HCT116 (cell line): ENCODE measurements around the gene RNPS1. TPM values are rescaled to one million over a fixed set of nuclear protein-coding genes. Genes with fewer than 3 reads are reported as not detected.

Experiments used
- ATAC-seq: fragments of 200-7000 bp; cut with Tn5 transposase; 2 replicates; pipeline ENCODE4 v1.9.1; 2020; ENCODE audit warnings: mild to moderate bottlenecking, moderate library complexity
- BruUV-seq: library from RNA; stranded (reverse); fragments of 400-500 nt; replicated peaks from 2 replicates; lab custom pipeline; 2021; lab: Mats Ljungman, UMichigan
- CTCF ChIA-PET: fragments of 300-600 bp; sonication (Branson Sonifier 250); formaldehyde crosslinking; loops from one replicate; lab custom pipeline; 2021; ENCODE audit warnings: antibody characterized with exemption; lab: Charles Lee
- POLR2A ChIA-PET: fragments of 300-600, 350-600 bp; sonication (Branson Sonifier 250); formaldehyde crosslinking; loops from one replicate; lab custom pipeline; 2021; ENCODE audit warnings: antibody characterized with exemption; lab: Charles Lee
- RAD21 ChIA-PET, 2 experiments: fragments of 300-600 bp; sonication (Branson Sonifier 250); formaldehyde crosslinking; loops; one replicate each; lab custom pipeline; 2023; ENCODE audit warnings: low total read pairs in 2 of 2; ENCODE audit not compliant: uncharacterized antibody in 2 of 2, unreplicated experiment in 2 of 2, low non-redundant PET in 1 of 2; lab: Charles Lee
- DNase-seq: peaks from one replicate; pipeline ENCODE4 v3.0.0-alpha.2; 2010; ENCODE audit warnings: low read depth, low spot score
- H2AFZ ChIP-seq: fragments of 200-600 bp; shearing (Covaris generic), sonication (generic); 2 replicates; pipeline ENCODE4 v1.6.1; 2017; ENCODE audit warnings: low read depth, mixed run types, mixed read lengths, antibody characterized with exemption, low read length; ENCODE audit not compliant: poor library complexity, severe bottlenecking
- H3K27ac ChIP-seq: 2 replicates; pipeline ENCODE4 v1.5.1; 2012; ENCODE audit warnings: low read depth, low read length
- H3K27me3 ChIP-seq: fragments of 200-600 bp; sonication (generic); 2 replicates; pipeline ENCODE4 v1.6.1; 2016; ENCODE audit warnings: mixed run types, low read length, mixed read lengths; ENCODE audit not compliant: insufficient read depth
- H3K36me3 ChIP-seq, 2 experiments: fragments of 200-500 bp in 1 of 2; fragments of 200-600 bp in 1 of 2; sonication (Bioruptor generic) in 1 of 2; sonication (generic) in 1 of 2; 2 replicates each; pipeline versions ENCODE4 v1.5.1 to v1.6.1; 2014 to 2016; ENCODE audit warnings: low read length in 2 of 2, inconsistent platforms in 1 of 2, mixed read lengths in 1 of 2, mixed run types in 1 of 2; ENCODE audit not compliant: insufficient read depth in 2 of 2, control insufficient read depth in 1 of 2
- H3K4me1 ChIP-seq, 2 experiments: fragments of 200-600 bp in 1 of 2; sonication (generic) in 1 of 2; 2 replicates each; pipeline versions ENCODE4 v1.5.1 to v1.6.1; 2012 to 2017; ENCODE audit warnings: low read length in 2 of 2, inconsistent platforms in 1 of 2, mild to moderate bottlenecking in 1 of 2, mixed read lengths in 1 of 2, mixed run types in 1 of 2, moderate library complexity in 1 of 2; ENCODE audit not compliant: insufficient read depth in 2 of 2, control insufficient read depth in 1 of 2
- H3K4me2 ChIP-seq: fragments of 200-600 bp; sonication (generic); 2 replicates; pipeline ENCODE4 v1.6.1; 2017; ENCODE audit warnings: mixed run types, low read length, mixed read lengths
- H3K4me3 ChIP-seq, 2 experiments: fragments of 200-600 bp in 1 of 2; sonication (generic) in 1 of 2; replicated peaks in 1 of 2; 2 replicates each; pipeline ENCODE4 v1.5.1; 2011 to 2016; ENCODE audit warnings: low read length in 2 of 2, control low read depth in 1 of 2, low read depth in 1 of 2, mild to moderate bottlenecking in 1 of 2, mixed read lengths in 1 of 2, mixed run types in 1 of 2
- H3K79me2 ChIP-seq: fragments of 200-600 bp; sonication (generic); 2 replicates; pipeline ENCODE4 v1.6.1; 2017; ENCODE audit warnings: mild to moderate bottlenecking, mixed run types, low read length, moderate library complexity, mixed read lengths; ENCODE audit not compliant: insufficient read depth
- H3K9ac ChIP-seq: fragments of 200-600 bp; sonication (generic); 2 replicates; pipeline ENCODE4 v1.6.1; 2016; ENCODE audit warnings: low read length, mixed read lengths
- H3K9me2 ChIP-seq: fragments of 200-600 bp; sonication (generic), shearing (Covaris generic); 2 replicates; pipeline ENCODE4 v1.6.1; 2017; ENCODE audit warnings: mixed run types, mild to moderate bottlenecking, moderate library complexity; ENCODE audit not compliant: insufficient read depth
- H3K9me3 ChIP-seq, 2 experiments: fragments of 200-500 bp in 1 of 2; fragments of 200-600 bp in 1 of 2; sonication (Bioruptor generic) in 1 of 2; sonication (generic) in 1 of 2; 2 replicates each; pipeline ENCODE4 v1.6.1; 2014 to 2017; ENCODE audit warnings: low read length in 2 of 2, mixed read lengths in 2 of 2, inconsistent platforms in 1 of 2, low read depth in 1 of 2, mild to moderate bottlenecking in 1 of 2, mixed run types in 1 of 2, moderate library complexity in 1 of 2; ENCODE audit not compliant: control insufficient read depth in 1 of 2, insufficient read depth in 1 of 2
- H4K20me1 ChIP-seq: fragments of 200-600 bp; sonication (generic), shearing (Covaris generic); 2 replicates; pipeline ENCODE4 v1.6.1; 2017; ENCODE audit warnings: mixed run types, mild to moderate bottlenecking, moderate library complexity; ENCODE audit not compliant: insufficient read depth
- CEBPB ChIP-seq: IDR thresholded peaks from 2 replicates; pipeline ENCODE4 v1.6.1; 2012; ENCODE audit warnings: low read depth
- EZH2 ChIP-seq: fragments of 200-600 bp; sonication (generic); IDR thresholded peaks from 2 replicates; pipeline ENCODE4 v1.6.1; 2017; ENCODE audit warnings: antibody characterized with exemption, mixed run types
- POLR2A ChIP-seq: IDR thresholded peaks from 2 replicates; pipeline ENCODE4 v1.7.0; 2011; ENCODE audit warnings: borderline replicate concordance; ENCODE audit not compliant: insufficient read depth, insufficient read length; ENCODE audit errors: extremely low read depth
- POLR2AphosphoS5 ChIP-seq: IDR thresholded peaks from 2 replicates; pipeline ENCODE4 v1.6.1; 2011; ENCODE audit warnings: mild to moderate bottlenecking, low read depth, low read length, moderate library complexity
- SP1 ChIP-seq: IDR thresholded peaks from 2 replicates; pipeline ENCODE4 v1.6.1; 2012; ENCODE audit warnings: low read depth
- TCF7L2 ChIP-seq: IDR thresholded peaks from 2 replicates; pipeline ENCODE4 v1.7.0; 2011; ENCODE audit warnings: borderline replicate concordance, inconsistent platforms; ENCODE audit not compliant: insufficient read depth, insufficient read length; ENCODE audit errors: extremely low read depth
- YY1 ChIP-seq: IDR thresholded peaks from 2 replicates; pipeline ENCODE4 v1.6.1; 2011; ENCODE audit warnings: low read length, low read depth, moderate library complexity, mild to moderate bottlenecking; ENCODE audit not compliant: insufficient replicate concordance; ENCODE audit errors: extremely low read depth
- ZNF274 ChIP-seq: fragments of 200-500 bp; sonication (Bioruptor generic); IDR thresholded peaks from 2 replicates; pipeline ENCODE4 v1.6.1; 2014; ENCODE audit warnings: mild to moderate bottlenecking, low read depth, low read length, inconsistent platforms
- intact Hi-C: fragments of 100-400 bp; cut with micrococcal nuclease; formaldehyde crosslinking; loops from 2 replicates; pipeline ENCODE4 v1.10.0; 2022
- total RNA-seq: library from RNA; stranded (reverse); gene quantifications from one replicate; pipeline ENCODE4 v1.2.1, GENCODE V29; 2021; ENCODE audit not compliant: unreplicated experiment
- TF ChIP-seq, protein P1 (sequence below): IDR thresholded peaks from 2 replicates; pipeline ENCODE4 v1.6.1; 2012
- TF ChIP-seq, protein P2 (sequence below), 3 experiments: fragments of 200-600 bp in 1 of 3; sonication (generic) in 1 of 3; IDR thresholded peaks in 2 of 3; conservative IDR thresholded peaks in 1 of 3; 2 replicates each; pipeline ENCODE4 v1.5.1; 2012 to 2017; ENCODE audit warnings: low read depth in 2 of 3, low read length in 2 of 3, antibody characterized with exemption in 1 of 3, borderline replicate concordance in 1 of 3, control low read depth in 1 of 3, mild to moderate bottlenecking in 1 of 3, mixed read lengths in 1 of 3, mixed run types in 1 of 3, moderate library complexity in 1 of 3; ENCODE audit not compliant: insufficient read depth in 1 of 3

RNPS1 gene
- total RNA-seq, 1 experiment from 2014 or later, result 257 TPM

DNA sequence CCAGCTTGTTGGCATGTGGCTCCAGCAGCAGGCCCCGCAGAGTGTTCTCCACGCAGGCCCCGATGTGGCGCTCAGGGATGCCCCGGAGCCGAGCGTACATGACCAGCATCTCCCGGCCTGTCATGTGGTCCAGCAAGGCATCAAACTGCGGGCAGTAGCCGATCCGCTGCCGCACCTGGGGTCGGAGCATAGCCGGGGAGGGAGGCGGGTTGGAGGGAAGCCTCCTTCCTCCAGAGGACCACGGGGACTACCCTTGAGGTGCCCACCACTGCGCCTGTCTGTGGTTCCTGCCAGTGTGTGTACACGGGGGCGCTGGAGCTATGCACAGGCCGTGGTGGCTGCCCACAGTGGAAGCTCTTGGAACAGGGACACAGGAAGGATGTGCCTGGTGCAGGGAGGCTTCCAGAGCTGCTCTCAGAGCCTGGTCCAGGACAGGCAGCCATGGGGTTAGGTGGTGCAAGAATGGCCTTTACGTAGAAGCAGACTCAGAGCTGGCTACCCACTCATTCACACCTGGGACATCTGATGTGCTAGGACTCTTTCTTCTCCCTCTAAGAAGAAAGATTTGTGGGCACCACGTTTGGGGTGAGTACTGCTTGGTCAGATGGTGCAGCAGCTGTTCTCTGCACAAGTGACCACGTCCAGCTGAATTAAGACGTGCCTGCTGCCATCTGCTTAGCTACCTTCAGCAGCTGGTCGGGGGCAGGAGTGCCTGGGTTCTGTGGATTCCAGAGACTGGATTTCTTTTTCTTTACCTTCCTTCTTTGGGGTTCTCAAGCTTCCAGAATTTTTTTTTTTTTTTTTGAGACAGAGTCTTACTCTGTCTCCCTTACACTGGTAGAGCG lies 11.3 kb upstream of the RNPS1 start:
- RAD21 ChIA-PET, result no interaction called here
- no peak overlapping the region for H3K9ac ChIP-seq
- no peaks in the 10 kb centered on the region for H3K9me3 ChIP-seq
- CTCF ChIA-PET, result no interaction called here
- H3K36me3 ChIP-seq, result no peaks in the 10 kb centered on the region
- no TSS peak for BruUV-seq
- no peaks in the 10 kb centered on the region for H3K79me2 ChIP-seq
- no peak overlapping the region for H3K4me3 ChIP-seq
- POLR2A ChIA-PET, result interaction anchor here (0.7 to 1.4 kb wide), 2 partner anchors 28 to 66 kb away, joined by 3 read pairs; partner anchors contain the start of gene ECI1
- TF ChIP-seq POLR2A, result no peak
- TF ChIP-seq, protein P1, sequence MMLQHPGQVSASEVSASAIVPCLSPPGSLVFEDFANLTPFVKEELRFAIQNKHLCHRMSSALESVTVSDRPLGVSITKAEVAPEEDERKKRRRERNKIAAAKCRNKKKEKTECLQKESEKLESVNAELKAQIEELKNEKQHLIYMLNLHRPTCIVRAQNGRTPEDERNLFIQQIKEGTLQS, result no peak
- TF ChIP-seq CEBPB, result no peak
- TF ChIP-seq YY1, result no peak
- TF ChIP-seq SP1, result no peak
- no peak for TF ChIP-seq POLR2AphosphoS5
- TF ChIP-seq EZH2, result no peak
- no peaks in the 10 kb centered on the region for H3K27me3 ChIP-seq
- H3K4me1 ChIP-seq, result no peaks in the 10 kb centered on the region
- no peak overlapping the region for H3K4me2 ChIP-seq
- H3K9me2 ChIP-seq, result no peaks in the 10 kb centered on the region
- no peak overlapping the region for H3K27ac ChIP-seq
- intact Hi-C loops, result no loop called here
- no peaks in the 10 kb centered on the region for H4K20me1 ChIP-seq
- H2AFZ ChIP-seq, result no peak overlapping the region
- DNase-seq, result no peak
- ATAC-seq, result no peak

DNA sequence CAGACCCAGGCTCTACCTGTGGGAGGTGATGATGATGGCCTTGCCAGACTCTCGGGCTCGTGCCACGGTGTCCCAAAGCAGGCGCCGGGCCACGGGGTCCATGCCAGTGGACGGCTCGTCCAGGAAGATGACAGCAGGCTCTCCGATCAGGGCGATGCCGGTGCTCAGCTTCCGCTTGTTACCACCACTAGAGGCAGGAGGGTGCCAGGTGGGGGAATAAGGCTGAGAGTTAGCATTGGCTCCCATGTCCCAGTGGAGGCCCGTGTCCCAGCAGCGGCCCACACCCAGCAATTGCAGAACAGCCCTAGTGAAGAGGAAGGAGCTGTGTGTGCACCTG lies 10.3 kb upstream of the RNPS1 start:
- Histone ChIP-seq H3K36me3 (no peaks in the 10 kb centered on the region), H3K9me2 (no peaks in the 10 kb centered on the region), H2AFZ (no peak overlapping the region), H3K79me2 (no peaks in the 10 kb centered on the region), H3K4me2 (no peak overlapping the region)
- BruUV-seq, result no TSS peak
- ChIA-PET CTCF (no interaction called here), POLR2A (interaction anchor here (1.4 kb wide), 1 partner anchor 27 kb away, joined by 3 read pairs; the partner anchor contains the start of gene ECI1)
- intact Hi-C loops, result no loop called here
- TF ChIP-seq TCF7L2 (no peak), POLR2A (no peak), ZNF274 (no peak), EZH2 (no peak)
- TF ChIP-seq, protein P2, sequence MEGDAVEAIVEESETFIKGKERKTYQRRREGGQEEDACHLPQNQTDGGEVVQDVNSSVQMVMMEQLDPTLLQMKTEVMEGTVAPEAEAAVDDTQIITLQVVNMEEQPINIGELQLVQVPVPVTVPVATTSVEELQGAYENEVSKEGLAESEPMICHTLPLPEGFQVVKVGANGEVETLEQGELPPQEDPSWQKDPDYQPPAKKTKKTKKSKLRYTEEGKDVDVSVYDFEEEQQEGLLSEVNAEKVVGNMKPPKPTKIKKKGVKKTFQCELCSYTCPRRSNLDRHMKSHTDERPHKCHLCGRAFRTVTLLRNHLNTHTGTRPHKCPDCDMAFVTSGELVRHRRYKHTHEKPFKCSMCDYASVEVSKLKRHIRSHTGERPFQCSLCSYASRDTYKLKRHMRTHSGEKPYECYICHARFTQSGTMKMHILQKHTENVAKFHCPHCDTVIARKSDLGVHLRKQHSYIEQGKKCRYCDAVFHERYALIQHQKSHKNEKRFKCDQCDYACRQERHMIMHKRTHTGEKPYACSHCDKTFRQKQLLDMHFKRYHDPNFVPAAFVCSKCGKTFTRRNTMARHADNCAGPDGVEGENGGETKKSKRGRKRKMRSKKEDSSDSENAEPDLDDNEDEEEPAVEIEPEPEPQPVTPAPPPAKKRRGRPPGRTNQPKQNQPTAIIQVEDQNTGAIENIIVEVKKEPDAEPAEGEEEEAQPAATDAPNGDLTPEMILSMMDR (IDR thresholded peaks at IDR 0.05 in 2 of 3, conservative IDR thresholded peaks at IDR 0.05 in 1 of 3; ENCODE audit: borderline replicate concordance in 1 of 3, insufficient read depth in 1 of 3, low read depth in 2 of 3, low read length in 2 of 3), result peak in 2 of 3 experiments; percentile 39 to 41; a peak in 3 of 6 replicates
- TF ChIP-seq, all 23 proteins: peak for 1
- Histone ChIP-seq H3K4me1 (no peaks in the 10 kb centered on the region), H3K4me3 (no peak overlapping the region), H3K27me3 (no peaks in the 10 kb centered on the region), H4K20me1 (no peaks in the 10 kb centered on the region), H3K27ac (no peak overlapping the region), H3K9ac (no peak overlapping the region), H3K9me3 (no peaks in the 10 kb centered on the region)
- RAD21 ChIA-PET, result no interaction called here
- DNase-seq (no peak), ATAC-seq (peak; percentile 80)
